ENCODE results near the gene PPP5C.

DNA sequence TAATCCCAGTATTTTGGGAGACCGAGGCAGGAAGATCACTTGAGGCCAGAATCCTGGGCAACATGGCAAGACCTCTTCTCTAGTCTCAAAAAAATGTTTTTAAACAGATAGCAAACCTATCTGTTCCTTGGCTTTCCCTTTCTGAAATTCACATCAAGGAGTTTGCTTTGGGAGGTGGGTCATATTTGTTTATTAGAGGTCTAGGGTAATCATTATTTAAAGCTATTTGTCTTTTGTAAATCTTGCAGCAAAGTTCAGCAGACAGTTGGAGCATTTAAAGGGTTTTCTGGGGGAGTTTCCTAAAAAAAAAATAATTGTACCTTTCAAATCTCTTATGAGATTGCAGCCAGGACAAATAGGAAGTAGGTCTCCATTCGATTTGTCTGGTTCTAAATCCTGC lies 17.5 kb downstream of the PPP5C start:
- TF ChIP-seq, protein P1, sequence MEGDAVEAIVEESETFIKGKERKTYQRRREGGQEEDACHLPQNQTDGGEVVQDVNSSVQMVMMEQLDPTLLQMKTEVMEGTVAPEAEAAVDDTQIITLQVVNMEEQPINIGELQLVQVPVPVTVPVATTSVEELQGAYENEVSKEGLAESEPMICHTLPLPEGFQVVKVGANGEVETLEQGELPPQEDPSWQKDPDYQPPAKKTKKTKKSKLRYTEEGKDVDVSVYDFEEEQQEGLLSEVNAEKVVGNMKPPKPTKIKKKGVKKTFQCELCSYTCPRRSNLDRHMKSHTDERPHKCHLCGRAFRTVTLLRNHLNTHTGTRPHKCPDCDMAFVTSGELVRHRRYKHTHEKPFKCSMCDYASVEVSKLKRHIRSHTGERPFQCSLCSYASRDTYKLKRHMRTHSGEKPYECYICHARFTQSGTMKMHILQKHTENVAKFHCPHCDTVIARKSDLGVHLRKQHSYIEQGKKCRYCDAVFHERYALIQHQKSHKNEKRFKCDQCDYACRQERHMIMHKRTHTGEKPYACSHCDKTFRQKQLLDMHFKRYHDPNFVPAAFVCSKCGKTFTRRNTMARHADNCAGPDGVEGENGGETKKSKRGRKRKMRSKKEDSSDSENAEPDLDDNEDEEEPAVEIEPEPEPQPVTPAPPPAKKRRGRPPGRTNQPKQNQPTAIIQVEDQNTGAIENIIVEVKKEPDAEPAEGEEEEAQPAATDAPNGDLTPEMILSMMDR (conservative IDR thresholded peaks at IDR 0.05) = no peak
- no peak for TF ChIP-seq EZH2 (IDR thresholded peaks at IDR 0.05; ENCODE audit: low read depth)
